HG02642 (cell line): ENCODE data around the gene WTIP.

Experiments
- ATAC-seq: cut with Tn5 transposase; IDR thresholded peaks from one replicate; pipeline ENCODE4 v1.9.1; 2021; ENCODE audit warnings: mild to moderate bottlenecking; ENCODE audit not compliant: unreplicated experiment, poor library complexity

The WTIP gene

GRCh38 chr19:34549833-34550232 is 68.3 kb downstream of the WTIP start:
- no peak for ATAC-seq

GRCh38 chr19:34555447-34555846 is 73.9 kb downstream of the WTIP start:
- ATAC-seq: no peak

- no peak for ATAC-seq
These were observed 74.9 kb downstream of the WTIP start for GRCh38 chr19:34556488-34556887.

GRCh38 chr19:34559045-34559444 is 77.5 kb downstream of the WTIP start:
- no peak for ATAC-seq

GRCh38 chr19:34560229-34560628 is 78.7 kb downstream of the WTIP start:
- ATAC-seq: no peak
